H9 (cell line): ENCODE measurements around the gene GABBR2. TPM values are rescaled to one million over a fixed set of nuclear protein-coding genes. Genes with fewer than 3 reads are reported as not detected.

Experiments
- DNase-seq: peaks from one replicate; pipeline ENCODE4 v3.0.0-alpha.2; 2017
- H2AFZ ChIP-seq: one replicate; pipeline ENCODE4 v1.6.1; 2013; ENCODE audit warnings: mild to moderate bottlenecking, low read length, control low read depth, moderate library complexity
- H2AK5ac ChIP-seq: 2 replicates; pipeline ENCODE4 v1.6.1; 2013; ENCODE audit warnings: low read length, control low read depth, mixed read lengths; ENCODE audit not compliant: insufficient read length
- H2BK120ac ChIP-seq: one replicate; pipeline ENCODE4 v1.6.1; 2013; ENCODE audit warnings: low read depth, mild to moderate bottlenecking, low read length, control low read depth, inconsistent platforms; ENCODE audit not compliant: poor library complexity, severe bottlenecking
- H2BK12ac ChIP-seq: 2 replicates; pipeline ENCODE4 v1.6.1; 2013; ENCODE audit warnings: low read length, control low read depth, mixed read lengths, low read depth; ENCODE audit not compliant: insufficient read length
- H2BK15ac ChIP-seq: 2 replicates; pipeline ENCODE4 v1.6.1; 2013; ENCODE audit warnings: low read depth, low read length, control low read depth
- H2BK20ac ChIP-seq: one replicate; pipeline ENCODE4 v1.6.1; 2013; ENCODE audit warnings: low read depth, mild to moderate bottlenecking, low read length, control low read depth, inconsistent platforms; ENCODE audit not compliant: poor library complexity, severe bottlenecking
- H2BK5ac ChIP-seq: 2 replicates; pipeline ENCODE4 v1.6.1; 2013; ENCODE audit warnings: low read length, control low read depth, mixed read lengths; ENCODE audit not compliant: insufficient read length
- H3K14ac ChIP-seq: 2 replicates; pipeline ENCODE4 v1.6.1; 2013; ENCODE audit warnings: low read length, control low read depth; ENCODE audit not compliant: insufficient read depth
- H3K18ac ChIP-seq: 2 replicates; pipeline ENCODE4 v1.6.1; 2013; ENCODE audit warnings: low read depth, mild to moderate bottlenecking, mixed read lengths, low read length, control low read depth; ENCODE audit not compliant: insufficient read length
- H3K23ac ChIP-seq: 2 replicates; pipeline ENCODE4 v1.6.1; 2013; ENCODE audit warnings: low read length, control low read depth, mixed read lengths, low read depth; ENCODE audit not compliant: insufficient read length
- H3K23me2 ChIP-seq: 2 replicates; pipeline ENCODE4 v1.6.1; 2013; ENCODE audit warnings: low read depth, mild to moderate bottlenecking, mixed read lengths, low read length, control low read depth; ENCODE audit not compliant: insufficient read length, poor library complexity, severe bottlenecking
- H3K27ac ChIP-seq: 2 replicates; pipeline ENCODE4 v1.5.1; 2013; ENCODE audit warnings: low read length, control low read depth, mixed read lengths, low read depth; ENCODE audit not compliant: insufficient read length
- H3K27me3 ChIP-seq: 2 replicates; pipeline ENCODE4 v1.6.1; 2013; ENCODE audit warnings: low read length, control low read depth, inconsistent platforms; ENCODE audit not compliant: insufficient read depth
- H3K4ac ChIP-seq: 2 replicates; pipeline ENCODE4 v1.6.1; 2013; ENCODE audit warnings: low read depth, mild to moderate bottlenecking, control low read depth, inconsistent platforms, low read length, moderate library complexity
- H3K4me1 ChIP-seq: 2 replicates; pipeline ENCODE4 v1.6.1; 2013; ENCODE audit warnings: low read length, control low read depth, inconsistent platforms; ENCODE audit not compliant: insufficient read depth
- H3K4me2 ChIP-seq: 2 replicates; pipeline ENCODE4 v1.6.1; 2013; ENCODE audit warnings: low read length, control low read depth, mixed read lengths; ENCODE audit not compliant: insufficient read length, insufficient read depth
- H3K56ac ChIP-seq: 2 replicates; pipeline ENCODE4 v1.6.1; 2013; ENCODE audit warnings: low read depth, mild to moderate bottlenecking, mixed read lengths, low read length, control low read depth; ENCODE audit not compliant: insufficient read length
- H3K79me1 ChIP-seq: 2 replicates; pipeline ENCODE4 v1.6.1; 2013; ENCODE audit warnings: low read depth, mild to moderate bottlenecking, moderate library complexity, low read length, control low read depth, inconsistent platforms; ENCODE audit not compliant: insufficient read depth, poor library complexity, severe bottlenecking
- H3K79me2 ChIP-seq: 2 replicates; pipeline ENCODE4 v1.6.1; 2013; ENCODE audit warnings: low read length, control low read depth, inconsistent platforms; ENCODE audit not compliant: insufficient read depth
- H3K9ac ChIP-seq: 2 replicates; pipeline ENCODE4 v1.6.1; 2013; ENCODE audit warnings: low read length, control low read depth, mixed read lengths; ENCODE audit not compliant: insufficient read length; ENCODE audit errors: extremely low read depth
- H3K9me3 ChIP-seq: one replicate; pipeline ENCODE4 v1.6.1; 2013; ENCODE audit warnings: low read depth, low read length, inconsistent platforms; ENCODE audit not compliant: control insufficient read depth
- H3T11ph ChIP-seq: one replicate; pipeline ENCODE4 v1.6.1; 2013; ENCODE audit warnings: mild to moderate bottlenecking, low read length, control low read depth, inconsistent platforms
- H4K20me1 ChIP-seq: one replicate; pipeline ENCODE4 v1.6.1; 2013; ENCODE audit not compliant: control insufficient read depth, insufficient read length, insufficient read depth
- H4K5ac ChIP-seq: 2 replicates; pipeline ENCODE4 v1.6.1; 2013; ENCODE audit warnings: low read depth, mild to moderate bottlenecking, mixed read lengths, low read length, control low read depth; ENCODE audit not compliant: insufficient read length
- H4K8ac ChIP-seq: replicated peaks from 2 replicates; pipeline ENCODE4 v1.6.1; 2013; ENCODE audit warnings: low read length, control low read depth, mixed read lengths, low read depth; ENCODE audit not compliant: insufficient read length
- H4K91ac ChIP-seq: 2 replicates; pipeline ENCODE4 v1.6.1; 2013; ENCODE audit warnings: low read depth, mild to moderate bottlenecking, moderate library complexity, mixed read lengths, low read length, control low read depth; ENCODE audit not compliant: insufficient read length
- H3K27ac Mint-ChIP-seq, 3 experiments: 2 replicates in 2 of 3; 3 replicates in 1 of 3; pipeline ENCODE4 v1.8.0; 2020 to 2021; ENCODE audit warnings: mixed read lengths in 3 of 3, mild to moderate bottlenecking in 1 of 3, moderate library complexity in 1 of 3
- H3K27me3 Mint-ChIP-seq: 2 replicates; pipeline ENCODE4 v1.8.0; 2021; ENCODE audit warnings: low read depth, mild to moderate bottlenecking, moderate library complexity, mixed read lengths
- H3K36me3 Mint-ChIP-seq, 3 experiments: 2 replicates in 2 of 3; 3 replicates in 1 of 3; pipeline ENCODE4 v1.8.0; 2020 to 2021; ENCODE audit warnings: low read depth in 3 of 3, mixed read lengths in 3 of 3; ENCODE audit not compliant: insufficient read depth in 1 of 3
- H3K4me1 Mint-ChIP-seq, 2 experiments: 2 replicates each; pipeline ENCODE4 v1.8.0; 2020; ENCODE audit warnings: mixed read lengths in 2 of 2
- H3K4me3 Mint-ChIP-seq, 2 experiments: 2 replicates in 1 of 2; 3 replicates in 1 of 2; pipeline ENCODE4 v1.8.0; 2020 to 2021; ENCODE audit warnings: mild to moderate bottlenecking in 2 of 2, mixed read lengths in 2 of 2, moderate library complexity in 1 of 2
- H3K9me3 Mint-ChIP-seq, 2 experiments: 2 replicates in 1 of 2; 3 replicates in 1 of 2; pipeline ENCODE4 v1.8.0; 2020; ENCODE audit warnings: mild to moderate bottlenecking in 2 of 2, mixed read lengths in 2 of 2, moderate library complexity in 1 of 2
- CTCF ChIP-seq: fragments of 200-600 bp; sonication (generic); conservative IDR thresholded peaks from 3 replicates; pipeline ENCODE4 v1.8.0; 2021; ENCODE audit warnings: antibody characterized with exemption, mild to moderate bottlenecking
- WGBS: extraction: QIAGEN DNeasy Blood & Tissue Kit; methylation state at CpG from one replicate; pipeline ENCODE4 v1.1.7; 2013; ENCODE audit warnings: missing lambda C conversion rate, low lambda C conversion rate, mixed read lengths; ENCODE audit not compliant: insufficient read length; ENCODE audit errors: extremely low coverage; 5-methylcytosine and 5-hydroxymethylcytosine counted together
- total RNA-seq: library from RNA; stranded (reverse); gene quantifications from 2 replicates; pipeline ENCODE4 v1.2.1, GENCODE V29; 2021

The GABBR2 gene
- total RNA-seq, 1 experiment from 2014 or later: 0.66 TPM

GRCh38 chr9:98357921-98358535 is 350.7 kb downstream of the GABBR2 start:
- Histone ChIP-seq H2BK20ac (no peak overlapping the region), H2BK5ac (no peak overlapping the region), H3K4me1 (no peaks in the 10 kb centered on the region), H2AK5ac (no peak overlapping the region), H2BK15ac (no peak overlapping the region), H3K27ac (no peak overlapping the region), H2BK120ac (no peak overlapping the region), H3K9me3 (no peaks in the 10 kb centered on the region), H4K20me1 (no peaks in the 10 kb centered on the region), H2AFZ (no peak overlapping the region), H2BK12ac (no peak overlapping the region), H3K9ac (no peak overlapping the region), H3K56ac (no peak overlapping the region), H3K4me2 (no peak overlapping the region), H3K23ac (no peak overlapping the region), H3K23me2 (no peaks in the 10 kb centered on the region), H3K79me2 (no peaks in the 10 kb centered on the region), H3T11ph (no peak overlapping the region), H4K91ac (no peak overlapping the region), H3K14ac (no peak overlapping the region; the same call in 1 of the 2 replicates), H4K8ac (no peak overlapping the region), H3K79me1 (no peaks in the 10 kb centered on the region), H3K18ac (no peak overlapping the region), H3K4ac (no peak overlapping the region), H3K27me3 (no peaks in the 10 kb centered on the region), H4K5ac (no peak overlapping the region)
- no peak for DNase-seq
- H3K27me3 Mint-ChIP-seq: peaks cover 1% of the 10 kb centered on the region; the same call in 1 of the 2 replicates
- H3K27ac Mint-ChIP-seq: no peak overlapping the region
- H3K4me1 Mint-ChIP-seq: 0 out of 4 replicates have a peak, but pooled peaks cover 0 to 3% of the 10 kb centered on the region in 2 experiments
- peaks cover 5 to 9% of the 10 kb centered on the region in 2 experiments; a peak in 4 of 5 replicates for H3K9me3 Mint-ChIP-seq
- no peak for TF ChIP-seq CTCF
- WGBS: no CpG with 5 or more reads among the region's 6 CpGs
- H3K36me3 Mint-ChIP-seq: peaks cover 0 to 3% (median 0%) of the 10 kb centered on the region in 3 experiments; a peak in 3 of 7 replicates
- H3K4me3 Mint-ChIP-seq: no peak overlapping the region; a peak in 1 of 5 replicates
